GM12875 (cell line): ENCODE measurements around the gene FSCN2.

Source experiments
- H3K4me3 ChIP-seq: one replicate; pipeline ENCODE4 v1.5.1; 2011; ENCODE audit warnings: low read depth, low read length, control low read depth
- CTCF ChIP-seq: IDR thresholded peaks from 2 replicates; pipeline ENCODE4 v1.5.1; 2011; ENCODE audit warnings: low read depth, mild to moderate bottlenecking, control low read depth, inconsistent platforms, low read length, moderate library complexity, borderline replicate concordance; ENCODE audit not compliant: insufficient read depth

FSCN2 gene

GRCh38 chr17:81532490-81533287 is 4.5 kb downstream of the FSCN2 start:
- no peak for TF ChIP-seq CTCF
- no peak overlapping the region for H3K4me3 ChIP-seq

GRCh38 chr17:81533339-81534141 is 5.4 kb downstream of the FSCN2 start:
- TF ChIP-seq CTCF, result no peak
- no peak overlapping the region for H3K4me3 ChIP-seq

GRCh38 chr17:81534157-81535006 is 6.2 kb downstream of the FSCN2 start:
- H3K4me3 ChIP-seq, result no peak overlapping the region
- TF ChIP-seq CTCF, result no peak

GRCh38 chr17:81535007-81535328 is 6.8 kb downstream of the FSCN2 start:
- no peak overlapping the region for H3K4me3 ChIP-seq
- no peak for TF ChIP-seq CTCF

GRCh38 chr17:81535480-81536298 is 7.5 kb downstream of the FSCN2 start:
- no peak for TF ChIP-seq CTCF
- H3K4me3 ChIP-seq, result no peak overlapping the region

GRCh38 chr17:81536299-81537290 is 8.4 kb downstream of the FSCN2 start:
- TF ChIP-seq CTCF, result no peak
- no peak overlapping the region for H3K4me3 ChIP-seq
